Keratinocyte (primary cell): Measurements from ENCODE around the gene SIDT2.

ENCODE experiments used
- EZH2 ChIP-seq: IDR thresholded peaks from one replicate; pipeline ENCODE4 v1.6.1; 2012; ENCODE audit warnings: inconsistent platforms, mild to moderate bottlenecking, low read length, moderate library complexity
- TF ChIP-seq, protein P1 (sequence below), 3 experiments: IDR thresholded peaks in 1 of 3; conservative IDR thresholded peaks in 1 of 3; optimal IDR thresholded peaks in 1 of 3; 2 replicates in 2 of 3; 3 replicates in 1 of 3; pipeline versions ENCODE3 to v1.5.1; 2011; ENCODE audit warnings: low read length in 3 of 3, mild to moderate bottlenecking in 3 of 3, moderate library complexity in 2 of 3, control low read depth in 1 of 3, inconsistent platforms in 1 of 3; ENCODE audit not compliant: insufficient read depth in 2 of 3; ENCODE audit errors: extremely low read depth in 1 of 3

DNA sequence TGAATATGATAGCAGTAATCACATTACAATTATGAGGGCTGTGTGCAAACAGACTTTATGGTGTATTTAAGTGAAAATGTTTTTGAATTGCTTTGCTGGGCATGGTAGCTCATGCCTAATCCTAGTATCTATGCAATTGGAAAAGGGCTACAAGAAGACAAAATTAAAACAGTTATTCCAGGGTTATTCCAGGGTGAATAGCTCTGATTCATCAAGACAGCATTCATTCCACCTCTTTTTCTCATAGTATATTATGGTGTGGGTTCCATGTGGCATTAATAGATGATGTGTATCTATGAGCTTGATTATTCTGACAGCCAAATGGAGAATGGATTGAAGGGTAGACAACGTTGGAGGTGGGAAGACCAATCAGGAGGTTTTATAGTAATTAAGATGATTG is 12.1 kb upstream of the SIDT2 start:
- TF ChIP-seq, protein P1, sequence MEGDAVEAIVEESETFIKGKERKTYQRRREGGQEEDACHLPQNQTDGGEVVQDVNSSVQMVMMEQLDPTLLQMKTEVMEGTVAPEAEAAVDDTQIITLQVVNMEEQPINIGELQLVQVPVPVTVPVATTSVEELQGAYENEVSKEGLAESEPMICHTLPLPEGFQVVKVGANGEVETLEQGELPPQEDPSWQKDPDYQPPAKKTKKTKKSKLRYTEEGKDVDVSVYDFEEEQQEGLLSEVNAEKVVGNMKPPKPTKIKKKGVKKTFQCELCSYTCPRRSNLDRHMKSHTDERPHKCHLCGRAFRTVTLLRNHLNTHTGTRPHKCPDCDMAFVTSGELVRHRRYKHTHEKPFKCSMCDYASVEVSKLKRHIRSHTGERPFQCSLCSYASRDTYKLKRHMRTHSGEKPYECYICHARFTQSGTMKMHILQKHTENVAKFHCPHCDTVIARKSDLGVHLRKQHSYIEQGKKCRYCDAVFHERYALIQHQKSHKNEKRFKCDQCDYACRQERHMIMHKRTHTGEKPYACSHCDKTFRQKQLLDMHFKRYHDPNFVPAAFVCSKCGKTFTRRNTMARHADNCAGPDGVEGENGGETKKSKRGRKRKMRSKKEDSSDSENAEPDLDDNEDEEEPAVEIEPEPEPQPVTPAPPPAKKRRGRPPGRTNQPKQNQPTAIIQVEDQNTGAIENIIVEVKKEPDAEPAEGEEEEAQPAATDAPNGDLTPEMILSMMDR (optimal IDR thresholded peaks at IDR 0.05 in 1 of 3, IDR thresholded peaks at IDR 0.05 in 1 of 3, conservative IDR thresholded peaks at IDR 0.05 in 1 of 3; ENCODE audit: extremely low read depth in 1 of 3, insufficient read depth in 2 of 3, low read length in 3 of 3): no peak
- no peak for TF ChIP-seq EZH2
